SU-DHL-6 (cell line): Measurements from ENCODE around the gene KAZN.

ENCODE experiments used
- H2AFZ ChIP-seq: fragments of 200-600 bp; sonication (generic); 2 replicates; pipeline ENCODE4 v1.6.1; 2014; ENCODE audit warnings: low read depth, mild to moderate bottlenecking, moderate library complexity, mixed read lengths, antibody characterized with exemption, low read length; ENCODE audit not compliant: severe bottlenecking
- H3F3A ChIP-seq: fragments of 200-600 bp; shearing (Covaris generic); 2 replicates; pipeline ENCODE4 v1.6.0; 2016; ENCODE audit warnings: antibody characterized with exemption, mild to moderate bottlenecking; ENCODE audit not compliant: insufficient read depth
- H3K27ac ChIP-seq: fragments of 200-600 bp; sonication (generic); 2 replicates; pipeline ENCODE4 v1.5.1; 2016; ENCODE audit warnings: low read depth, mild to moderate bottlenecking, low read length, moderate library complexity, mixed read lengths
- H3K27me3 ChIP-seq: fragments of 200-600 bp; sonication (generic), shearing (Covaris generic); 2 replicates; pipeline ENCODE4 v1.6.0; 2014; ENCODE audit warnings: mild to moderate bottlenecking, low read length
- H3K36me3 ChIP-seq: fragments of 200-600 bp; sonication (generic); 2 replicates; pipeline ENCODE4 v1.6.1; 2014; ENCODE audit warnings: mild to moderate bottlenecking, low read length, mixed read lengths
- H3K4me2 ChIP-seq: fragments of 300-600, 200-600 bp; shearing (Covaris generic), sonication (generic); 2 replicates; pipeline ENCODE4 v1.6.0; 2014; ENCODE audit warnings: low read length, low read depth, mild to moderate bottlenecking; ENCODE audit not compliant: poor library complexity, severe bottlenecking
- H3K4me3 ChIP-seq: fragments of 200-600 bp; sonication (generic); 2 replicates; pipeline ENCODE4 v1.5.1; 2014; ENCODE audit warnings: antibody characterized with exemption, low read length, mild to moderate bottlenecking, mixed read lengths; ENCODE audit not compliant: insufficient read depth, poor library complexity, severe bottlenecking
- H3K79me2 ChIP-seq: fragments of 200-600 bp; sonication (generic); 2 replicates; pipeline ENCODE4 v1.6.1; 2014; ENCODE audit warnings: mild to moderate bottlenecking, low read length, moderate library complexity; ENCODE audit not compliant: insufficient read depth
- H3K9ac ChIP-seq: fragments of 200-600 bp; sonication (generic); 2 replicates; pipeline ENCODE4 v1.7.0; 2014; ENCODE audit warnings: mild to moderate bottlenecking, low read length
- H3K9me2 ChIP-seq: fragments of 200-600 bp; sonication (generic); replicated peaks from 2 replicates; pipeline ENCODE4 v1.6.1; 2014; ENCODE audit warnings: low read length; ENCODE audit not compliant: insufficient read depth
- H3K9me3 ChIP-seq: fragments of 200-600 bp; sonication (generic); 2 replicates; pipeline ENCODE4 v1.6.1; 2014; ENCODE audit warnings: low read length, mixed read lengths; ENCODE audit not compliant: insufficient read depth
- H4K20me1 ChIP-seq: fragments of 200-600 bp; sonication (generic); 2 replicates; pipeline ENCODE4 v1.6.1; 2014; ENCODE audit warnings: low read depth, mild to moderate bottlenecking, antibody characterized with exemption, low read length, moderate library complexity, mixed read lengths
- CTCF ChIP-seq: fragments of 200-600 bp; sonication (generic); IDR thresholded peaks from one replicate; pipeline ENCODE4 v1.5.1; 2017; ENCODE audit warnings: antibody characterized with exemption, mild to moderate bottlenecking, low read length, moderate library complexity; ENCODE audit not compliant: insufficient read depth, poor library complexity, severe bottlenecking
- EZH2phosphoT487 ChIP-seq: fragments of 200-600 bp; sonication (generic), shearing (Covaris generic); conservative IDR thresholded peaks from 2 replicates; pipeline ENCODE4 v1.6.1; 2018; ENCODE audit warnings: mild to moderate bottlenecking, antibody characterized with exemption, low read length, moderate library complexity, mixed read lengths

KAZN gene

GRCh38 chr1:14707531-14708445 is 109.3 kb downstream of the KAZN start:
- Histone ChIP-seq H3F3A (no peaks in the 10 kb centered on the region), H3K36me3 (no peaks in the 10 kb centered on the region), H3K4me2 (no peak overlapping the region), H3K27me3 (no peaks in the 10 kb centered on the region), H3K27ac (no peak overlapping the region), H4K20me1 (no peaks in the 10 kb centered on the region), H2AFZ (no peak overlapping the region), H3K4me3 (no peak overlapping the region), H3K9me2 (no peaks in the 10 kb centered on the region), H3K9me3 (no peaks in the 10 kb centered on the region), H3K9ac (no peak overlapping the region), H3K79me2 (no peaks in the 10 kb centered on the region)
- TF ChIP-seq EZH2phosphoT487 (no peak), CTCF (no peak)

GRCh38 chr1:14710331-14710730 is 111.8 kb downstream of the KAZN start:
- no peaks in the 10 kb centered on the region for H3K27me3 ChIP-seq
- no peaks in the 10 kb centered on the region for H3F3A ChIP-seq
- no peak overlapping the region for H3K4me3 ChIP-seq
- no peak overlapping the region for H3K4me2 ChIP-seq
- H3K36me3 ChIP-seq: no peaks in the 10 kb centered on the region
- H3K9me3 ChIP-seq: no peaks in the 10 kb centered on the region
- H3K27ac ChIP-seq: no peak overlapping the region
- no peak overlapping the region for H3K9ac ChIP-seq
- no peaks in the 10 kb centered on the region for H4K20me1 ChIP-seq
- no peaks in the 10 kb centered on the region for H3K79me2 ChIP-seq
- H2AFZ ChIP-seq: no peak overlapping the region
- TF ChIP-seq EZH2phosphoT487 (no peak), CTCF (no peak)
- H3K9me2 ChIP-seq: no peaks in the 10 kb centered on the region

GRCh38 chr1:14712136-14712535 is 113.7 kb downstream of the KAZN start:
- Histone ChIP-seq H3K36me3 (no peaks in the 10 kb centered on the region), H3K4me3 (no peak overlapping the region), H3K27ac (no peak overlapping the region), H3K27me3 (no peaks in the 10 kb centered on the region), H3K9me2 (no peaks in the 10 kb centered on the region), H3K79me2 (no peaks in the 10 kb centered on the region), H2AFZ (no peak overlapping the region), H3K9ac (no peak overlapping the region), H4K20me1 (no peaks in the 10 kb centered on the region), H3K4me2 (no peak overlapping the region), H3F3A (no peaks in the 10 kb centered on the region), H3K9me3 (no peaks in the 10 kb centered on the region)
- no peak for TF ChIP-seq CTCF
- no peak for TF ChIP-seq EZH2phosphoT487
